ENCODE measurements around the gene TMEM250.
A peak's percentile ranks its signal among the peaks of the same experiment; 100 is the strongest.

Gene TMEM250

GRCh38 chr9:136136127-136136925 is 17.7 kb upstream of the TMEM250 start:
- H3K4me3 ChIP-seq (ENCODE audit: low read depth, low read length): no peak overlapping the region
- no peaks in the 10 kb centered on the region for H3K36me3 ChIP-seq
- DNase-seq: no peak
- no peak overlapping the region for H3K27ac ChIP-seq
- no peaks in the 10 kb centered on the region for H3K9me3 ChIP-seq (ENCODE audit: severe bottlenecking)
- TF ChIP-seq CTCF (IDR thresholded peaks at IDR 0.05; ENCODE audit: low read depth, low read length): no peak
- H3K27me3 ChIP-seq (ENCODE audit: insufficient read depth, low read depth, severe bottlenecking): no peaks in the 10 kb centered on the region

- H3K9me3 ChIP-seq (ENCODE audit: severe bottlenecking): no peaks in the 10 kb centered on the region
- DNase-seq: no peak
- H3K27ac ChIP-seq: no peak overlapping the region
- H3K36me3 ChIP-seq: no peaks in the 10 kb centered on the region
- no peak overlapping the region for H3K4me3 ChIP-seq (ENCODE audit: low read depth, low read length)
- H3K27me3 ChIP-seq (ENCODE audit: insufficient read depth, low read depth, severe bottlenecking): no peaks in the 10 kb centered on the region
- no peak for TF ChIP-seq CTCF (IDR thresholded peaks at IDR 0.05; ENCODE audit: low read depth, low read length)
Measured at GRCh38 chr9:136135326-136136126, 16.9 kb upstream of the TMEM250 start.

GRCh38 chr9:136133959-136134484 is 15.3 kb upstream of the TMEM250 start:
- no peak for TF ChIP-seq CTCF (IDR thresholded peaks at IDR 0.05; ENCODE audit: low read depth, low read length)
- no peaks in the 10 kb centered on the region for H3K27me3 ChIP-seq (ENCODE audit: insufficient read depth, low read depth, severe bottlenecking)

GRCh38 chr9:136133191-136133958 is 14.7 kb upstream of the TMEM250 start:
- no peaks in the 10 kb centered on the region for H3K36me3 ChIP-seq
- peak; percentile 80 for TF ChIP-seq CTCF (IDR thresholded peaks at IDR 0.05; ENCODE audit: low read depth, low read length)
- H3K4me3 ChIP-seq (ENCODE audit: low read depth, low read length): peak overlapping the region; percentile 60
- H3K27ac ChIP-seq: peak overlapping the region; percentile 85
- no peaks in the 10 kb centered on the region for H3K9me3 ChIP-seq (ENCODE audit: severe bottlenecking)
- peak; percentile 83 for DNase-seq
- no peaks in the 10 kb centered on the region for H3K27me3 ChIP-seq (ENCODE audit: insufficient read depth, low read depth, severe bottlenecking)

More at GRCh38 chr9:136133959-136134484, 15.3 kb upstream of the TMEM250 start:
- Histone ChIP-seq H3K9me3 (ENCODE audit: severe bottlenecking) (no peaks in the 10 kb centered on the region), H3K27ac (peak overlapping the region; percentile 85), H3K36me3 (no peaks in the 10 kb centered on the region), H3K4me3 (ENCODE audit: low read depth, low read length) (peak overlapping the region; percentile 60)
- no peak for DNase-seq

GRCh38 chr9:136132512-136133050 is 13.9 kb upstream of the TMEM250 start:
- no peak overlapping the region for H3K4me3 ChIP-seq (ENCODE audit: low read depth, low read length)
- no peaks in the 10 kb centered on the region for H3K27me3 ChIP-seq (ENCODE audit: insufficient read depth, low read depth, severe bottlenecking)
- no peak for DNase-seq

More at GRCh38 chr9:136132512-136133050, 13.9 kb upstream of the TMEM250 start:
- Histone ChIP-seq H3K36me3 (no peaks in the 10 kb centered on the region), H3K9me3 (ENCODE audit: severe bottlenecking) (no peaks in the 10 kb centered on the region), H3K27ac (no peak overlapping the region)
- no peak for TF ChIP-seq CTCF (IDR thresholded peaks at IDR 0.05; ENCODE audit: low read depth, low read length)
